Adipocyte (in vitro differentiated cells): ENCODE data around the gene LZTS2.

Experiments used
- DNase-seq: peaks from one replicate; pipeline ENCODE4 v3.0.0-alpha.2; 2015; ENCODE audit warnings: low read depth
- H3K27me3 ChIP-seq: replicated peaks from 2 replicates; pipeline ENCODE4 v1.7.0; 2013; ENCODE audit warnings: mild to moderate bottlenecking, low read length, moderate library complexity; ENCODE audit not compliant: control insufficient read depth, insufficient read depth
- H3K36me3 ChIP-seq: 2 replicates; pipeline ENCODE4 v1.7.0; 2013; ENCODE audit warnings: low read length, mild to moderate bottlenecking, moderate library complexity; ENCODE audit not compliant: control insufficient read depth, insufficient read depth, severe bottlenecking
- H3K4me1 ChIP-seq: 2 replicates; pipeline ENCODE4 v1.7.0; 2013; ENCODE audit warnings: mild to moderate bottlenecking, low read length, moderate library complexity; ENCODE audit not compliant: control insufficient read depth, insufficient read depth
- H3K4me3 ChIP-seq: 2 replicates; pipeline ENCODE4 v1.7.0; 2013; ENCODE audit warnings: mild to moderate bottlenecking, low read length, moderate library complexity
- H3K9ac ChIP-seq: 2 replicates; pipeline ENCODE4 v1.7.0; 2013; ENCODE audit warnings: mild to moderate bottlenecking, low read length, moderate library complexity
- H3K9me3 ChIP-seq: 2 replicates; pipeline ENCODE4 v1.7.0; 2013; ENCODE audit warnings: mild to moderate bottlenecking, low read length, moderate library complexity; ENCODE audit not compliant: control insufficient read depth

The LZTS2 gene

GRCh38 chr10:101010329-101010728, 10.7 kb downstream of the LZTS2 start:
- peaks cover 22% of the 10 kb centered on the region for H3K36me3 ChIP-seq
- no peak overlapping the region for H3K9ac ChIP-seq
- H3K27me3 ChIP-seq = no peaks in the 10 kb centered on the region
- no peak for DNase-seq
- no peak overlapping the region for H3K4me3 ChIP-seq
- no peaks in the 10 kb centered on the region for H3K9me3 ChIP-seq
- peaks cover 29% of the 10 kb centered on the region for H3K4me1 ChIP-seq

- DNase-seq = peak; percentile 47
- no peak overlapping the region for H3K9ac ChIP-seq
Measured at GRCh38 chr10:101011517-101012423, 12.2 kb downstream of the LZTS2 start.

GRCh38 chr10:101012525-101013364, 13.1 kb downstream of the LZTS2 start:
- H3K9me3 ChIP-seq = no peaks in the 10 kb centered on the region
- no peaks in the 10 kb centered on the region for H3K36me3 ChIP-seq
- peak; percentile 97 for DNase-seq
- peaks cover 23% of the 10 kb centered on the region for H3K4me1 ChIP-seq
- H3K9ac ChIP-seq = peak overlapping the region; percentile 50
- H3K4me3 ChIP-seq = peak overlapping the region; percentile 25
- no peaks in the 10 kb centered on the region for H3K27me3 ChIP-seq

More at GRCh38 chr10:101011517-101012423, 12.2 kb downstream of the LZTS2 start:
- H3K4me1 ChIP-seq = peaks cover 29% of the 10 kb centered on the region
- H3K9me3 ChIP-seq = no peaks in the 10 kb centered on the region
- H3K4me3 ChIP-seq = no peak overlapping the region
- no peaks in the 10 kb centered on the region for H3K27me3 ChIP-seq
- H3K36me3 ChIP-seq = peaks cover 8% of the 10 kb centered on the region

- H3K4me3 ChIP-seq = peak overlapping the region; percentile 25
- H3K9me3 ChIP-seq = no peaks in the 10 kb centered on the region
- no peaks in the 10 kb centered on the region for H3K36me3 ChIP-seq
- H3K9ac ChIP-seq = peak overlapping the region; percentile 36
- no peaks in the 10 kb centered on the region for H3K27me3 ChIP-seq
- DNase-seq = no peak
- H3K4me1 ChIP-seq = peaks cover 18% of the 10 kb centered on the region
Measured at GRCh38 chr10:101013365-101013825, 13.8 kb downstream of the LZTS2 start.

- peaks cover 4% of the 10 kb centered on the region for H3K27me3 ChIP-seq
- peaks cover 18% of the 10 kb centered on the region for H3K4me1 ChIP-seq
- DNase-seq = peak; percentile 89
- no peaks in the 10 kb centered on the region for H3K9me3 ChIP-seq
- H3K9ac ChIP-seq = no peak overlapping the region
- H3K36me3 ChIP-seq = no peaks in the 10 kb centered on the region
- no peak overlapping the region for H3K4me3 ChIP-seq
Measured at GRCh38 chr10:101014230-101014884, 14.7 kb downstream of the LZTS2 start.

- peak; percentile 62 for DNase-seq
- no peaks in the 10 kb centered on the region for H3K36me3 ChIP-seq
Measured at GRCh38 chr10:101014966-101015581, 15.5 kb downstream of the LZTS2 start.

GRCh38 chr10:101015582-101015973, 16.0 kb downstream of the LZTS2 start:
- H3K9ac ChIP-seq = no peak overlapping the region
- no peaks in the 10 kb centered on the region for H3K9me3 ChIP-seq
- no peaks in the 10 kb centered on the region for H3K36me3 ChIP-seq
- peaks cover 4% of the 10 kb centered on the region for H3K27me3 ChIP-seq
- no peak overlapping the region for H3K4me3 ChIP-seq
- peaks cover 18% of the 10 kb centered on the region for H3K4me1 ChIP-seq
- no peak for DNase-seq

More at GRCh38 chr10:101014966-101015581, 15.5 kb downstream of the LZTS2 start:
- Histone ChIP-seq H3K9me3 (no peaks in the 10 kb centered on the region), H3K9ac (no peak overlapping the region), H3K4me3 (no peak overlapping the region), H3K4me1 (peaks cover 18% of the 10 kb centered on the region), H3K27me3 (peaks cover 4% of the 10 kb centered on the region)

- H3K9ac ChIP-seq = no peak overlapping the region
- H3K27me3 ChIP-seq = peaks cover 4% of the 10 kb centered on the region
- no peak for DNase-seq
- no peak overlapping the region for H3K4me3 ChIP-seq
- no peaks in the 10 kb centered on the region for H3K9me3 ChIP-seq
- H3K36me3 ChIP-seq = no peaks in the 10 kb centered on the region
- peaks cover 18% of the 10 kb centered on the region for H3K4me1 ChIP-seq
Measured at GRCh38 chr10:101016814-101017213, 17.2 kb downstream of the LZTS2 start.

GRCh38 chr10:101018118-101018599, 18.6 kb downstream of the LZTS2 start:
- H3K27me3 ChIP-seq = peaks cover 4% of the 10 kb centered on the region
- peaks cover 10% of the 10 kb centered on the region for H3K4me1 ChIP-seq
- no peaks in the 10 kb centered on the region for H3K36me3 ChIP-seq
- no peak overlapping the region for H3K9ac ChIP-seq
- no peak overlapping the region for H3K4me3 ChIP-seq
- no peaks in the 10 kb centered on the region for H3K9me3 ChIP-seq
- no peak for DNase-seq

- Histone ChIP-seq H3K4me1 (peaks cover 5% of the 10 kb centered on the region), H3K4me3 (no peak overlapping the region), H3K9me3 (no peaks in the 10 kb centered on the region), H3K36me3 (no peaks in the 10 kb centered on the region), H3K9ac (peak overlapping the region; percentile 39), H3K27me3 (peaks cover 6% of the 10 kb centered on the region)
- DNase-seq = peak; percentile 90
Measured at GRCh38 chr10:101018600-101019439, 19.2 kb downstream of the LZTS2 start.
